Measurements from ENCODE around the gene PDCD1LG2. TPM values are rescaled to one million over a fixed set of nuclear protein-coding genes. Genes with fewer than 3 reads are reported as not detected.
"Not testable (repeated sequence)": the region's sequence is repeated elsewhere in the genome, so short reads cannot be mapped to it uniquely, and the experiment has no call there.

The PDCD1LG2 gene
- total RNA-seq, 2 donors from 2014 or later = 2.2 to 2.9 TPM

- Histone ChIP-seq H3K27me3 (no peaks in the 10 kb centered on the region), H3K4me1 (no peaks in the 10 kb centered on the region), H3K4me3 (no peak overlapping the region), H3K36me3 (peaks cover 11% of the 10 kb centered on the region), H3K9me3 (no peaks in the 10 kb centered on the region), H3K27ac (no peak overlapping the region)
- no peak for TF ChIP-seq CTCF (IDR thresholded peaks at IDR 0.05)
- DNase-seq (ENCODE audit: low spot score) = no peak
Observed at GRCh38 chr9:5470816-5471215, 39.5 kb upstream of the PDCD1LG2 start.

- not testable (repeated sequence) for H3K9me3 ChIP-seq; H3K27ac ChIP-seq; H3K4me1 ChIP-seq; H3K36me3 ChIP-seq; DNase-seq (ENCODE audit: low spot score); H3K27me3 ChIP-seq; H3K4me3 ChIP-seq
Observed at GRCh38 chr9:5475611-5476010, 34.7 kb upstream of the PDCD1LG2 start.

GRCh38 chr9:5478206-5478605 is 32.1 kb upstream of the PDCD1LG2 start:
- TF ChIP-seq CTCF (IDR thresholded peaks at IDR 0.05) = no peak
- H3K4me1 ChIP-seq = no peaks in the 10 kb centered on the region
- no peak overlapping the region for H3K27ac ChIP-seq
- no peaks in the 10 kb centered on the region for H3K27me3 ChIP-seq
- DNase-seq (ENCODE audit: low spot score) = no peak
- H3K4me3 ChIP-seq = no peak overlapping the region
- no peaks in the 10 kb centered on the region for H3K36me3 ChIP-seq
- H3K9me3 ChIP-seq = no peaks in the 10 kb centered on the region

- no peak for TF ChIP-seq CTCF (IDR thresholded peaks at IDR 0.05)
- no peak overlapping the region for H3K27ac ChIP-seq
- no peak overlapping the region for H3K4me3 ChIP-seq
- H3K27me3 ChIP-seq = no peaks in the 10 kb centered on the region
- no peaks in the 10 kb centered on the region for H3K36me3 ChIP-seq
- H3K9me3 ChIP-seq = no peaks in the 10 kb centered on the region
- H3K4me1 ChIP-seq = no peaks in the 10 kb centered on the region
- DNase-seq (ENCODE audit: low spot score) = no peak
Observed at GRCh38 chr9:5479994-5480694, 30.2 kb upstream of the PDCD1LG2 start.

- no peaks in the 10 kb centered on the region for H3K9me3 ChIP-seq
- H3K4me1 ChIP-seq = no peaks in the 10 kb centered on the region
- no peak overlapping the region for H3K4me3 ChIP-seq
- no peak overlapping the region for H3K27ac ChIP-seq
- no peaks in the 10 kb centered on the region for H3K27me3 ChIP-seq
- no peak for TF ChIP-seq CTCF (IDR thresholded peaks at IDR 0.05)
- no peak for DNase-seq (ENCODE audit: low spot score)
- no peaks in the 10 kb centered on the region for H3K36me3 ChIP-seq
Observed at GRCh38 chr9:5480919-5481318, 29.4 kb upstream of the PDCD1LG2 start.

GRCh38 chr9:5481322-5482040 is 28.9 kb upstream of the PDCD1LG2 start:
- TF ChIP-seq CTCF (IDR thresholded peaks at IDR 0.05) = no peak
- Histone ChIP-seq H3K36me3 (no peaks in the 10 kb centered on the region), H3K4me1 (no peaks in the 10 kb centered on the region), H3K4me3 (no peak overlapping the region), H3K9me3 (no peaks in the 10 kb centered on the region), H3K27ac (no peak overlapping the region), H3K27me3 (no peaks in the 10 kb centered on the region)
- DNase-seq (ENCODE audit: low spot score) = no peak
